Panc1 (cell line): Measurements from ENCODE around the gene CEACAM21.

ENCODE experiments used
- POLR2AphosphoS5 ChIP-seq: IDR thresholded peaks from 2 replicates; pipeline ENCODE4 v1.6.1; 2012; ENCODE audit warnings: mild to moderate bottlenecking, low read depth, low read length, moderate library complexity
- SIN3A ChIP-seq: IDR thresholded peaks from 2 replicates; pipeline ENCODE4 v1.6.1; 2012; ENCODE audit warnings: low read depth, mild to moderate bottlenecking, low read length, moderate library complexity, borderline replicate concordance; ENCODE audit not compliant: insufficient read depth
- TCF7L2 ChIP-seq: IDR thresholded peaks from 2 replicates; pipeline ENCODE4 v1.6.1; 2011; ENCODE audit warnings: mild to moderate bottlenecking, low read depth, low read length, inconsistent platforms
- TF ChIP-seq, protein P1 (sequence below), 2 experiments: IDR thresholded peaks; 2 replicates each; pipeline ENCODE4 v1.6.1; 2011 to 2012; ENCODE audit warnings: low read depth in 2 of 2, control low read depth in 1 of 2, low read length in 1 of 2, mild to moderate bottlenecking in 1 of 2, moderate library complexity in 1 of 2; ENCODE audit not compliant: insufficient read depth in 1 of 2
- TF ChIP-seq, protein P2 (sequence below): fragments of 450-650 bp; IDR thresholded peaks from 2 replicates; pipeline ENCODE4 v1.5.1; 2017; ENCODE audit warnings: mild to moderate bottlenecking

- TF ChIP-seq, protein P1, sequence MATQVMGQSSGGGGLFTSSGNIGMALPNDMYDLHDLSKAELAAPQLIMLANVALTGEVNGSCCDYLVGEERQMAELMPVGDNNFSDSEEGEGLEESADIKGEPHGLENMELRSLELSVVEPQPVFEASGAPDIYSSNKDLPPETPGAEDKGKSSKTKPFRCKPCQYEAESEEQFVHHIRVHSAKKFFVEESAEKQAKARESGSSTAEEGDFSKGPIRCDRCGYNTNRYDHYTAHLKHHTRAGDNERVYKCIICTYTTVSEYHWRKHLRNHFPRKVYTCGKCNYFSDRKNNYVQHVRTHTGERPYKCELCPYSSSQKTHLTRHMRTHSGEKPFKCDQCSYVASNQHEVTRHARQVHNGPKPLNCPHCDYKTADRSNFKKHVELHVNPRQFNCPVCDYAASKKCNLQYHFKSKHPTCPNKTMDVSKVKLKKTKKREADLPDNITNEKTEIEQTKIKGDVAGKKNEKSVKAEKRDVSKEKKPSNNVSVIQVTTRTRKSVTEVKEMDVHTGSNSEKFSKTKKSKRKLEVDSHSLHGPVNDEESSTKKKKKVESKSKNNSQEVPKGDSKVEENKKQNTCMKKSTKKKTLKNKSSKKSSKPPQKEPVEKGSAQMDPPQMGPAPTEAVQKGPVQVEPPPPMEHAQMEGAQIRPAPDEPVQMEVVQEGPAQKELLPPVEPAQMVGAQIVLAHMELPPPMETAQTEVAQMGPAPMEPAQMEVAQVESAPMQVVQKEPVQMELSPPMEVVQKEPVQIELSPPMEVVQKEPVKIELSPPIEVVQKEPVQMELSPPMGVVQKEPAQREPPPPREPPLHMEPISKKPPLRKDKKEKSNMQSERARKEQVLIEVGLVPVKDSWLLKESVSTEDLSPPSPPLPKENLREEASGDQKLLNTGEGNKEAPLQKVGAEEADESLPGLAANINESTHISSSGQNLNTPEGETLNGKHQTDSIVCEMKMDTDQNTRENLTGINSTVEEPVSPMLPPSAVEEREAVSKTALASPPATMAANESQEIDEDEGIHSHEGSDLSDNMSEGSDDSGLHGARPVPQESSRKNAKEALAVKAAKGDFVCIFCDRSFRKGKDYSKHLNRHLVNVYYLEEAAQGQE (IDR thresholded peaks at IDR 0.05; ENCODE audit: insufficient read depth in 1 of 2, low read depth in 2 of 2, low read length in 1 of 2), result no peak
- TF ChIP-seq, protein P2, sequence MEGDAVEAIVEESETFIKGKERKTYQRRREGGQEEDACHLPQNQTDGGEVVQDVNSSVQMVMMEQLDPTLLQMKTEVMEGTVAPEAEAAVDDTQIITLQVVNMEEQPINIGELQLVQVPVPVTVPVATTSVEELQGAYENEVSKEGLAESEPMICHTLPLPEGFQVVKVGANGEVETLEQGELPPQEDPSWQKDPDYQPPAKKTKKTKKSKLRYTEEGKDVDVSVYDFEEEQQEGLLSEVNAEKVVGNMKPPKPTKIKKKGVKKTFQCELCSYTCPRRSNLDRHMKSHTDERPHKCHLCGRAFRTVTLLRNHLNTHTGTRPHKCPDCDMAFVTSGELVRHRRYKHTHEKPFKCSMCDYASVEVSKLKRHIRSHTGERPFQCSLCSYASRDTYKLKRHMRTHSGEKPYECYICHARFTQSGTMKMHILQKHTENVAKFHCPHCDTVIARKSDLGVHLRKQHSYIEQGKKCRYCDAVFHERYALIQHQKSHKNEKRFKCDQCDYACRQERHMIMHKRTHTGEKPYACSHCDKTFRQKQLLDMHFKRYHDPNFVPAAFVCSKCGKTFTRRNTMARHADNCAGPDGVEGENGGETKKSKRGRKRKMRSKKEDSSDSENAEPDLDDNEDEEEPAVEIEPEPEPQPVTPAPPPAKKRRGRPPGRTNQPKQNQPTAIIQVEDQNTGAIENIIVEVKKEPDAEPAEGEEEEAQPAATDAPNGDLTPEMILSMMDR, result no peak
- no peak for TF ChIP-seq POLR2AphosphoS5
- peak; percentile 32; the same call in 1 of the 2 replicates for TF ChIP-seq TCF7L2
- no peak for TF ChIP-seq SIN3A
Observed at GRCh38 chr19:41577144-41577830, 1.3 kb downstream of the CEACAM21 start.
